K562 (cell line): ENCODE measurements around the gene RUVBL2. TPM values are rescaled to one million over a fixed set of nuclear protein-coding genes. Genes with fewer than 3 reads are reported as not detected.

ENCODE experiments used
- BMI1 ChIP-seq: fragments of 150-350 bp; IDR thresholded peaks from 2 replicates; pipeline ENCODE4 v1.6.1; 2014; ENCODE audit warnings: low read length
- CC2D1A ChIP-seq: fragments of 450-650 bp; IDR thresholded peaks from 2 replicates; pipeline ENCODE4 v1.6.1; 2017; ENCODE audit warnings: mild to moderate bottlenecking
- CSDE1 ChIP-seq, 2 experiments: fragments of 450-650 bp; IDR thresholded peaks; 2 replicates each; pipeline ENCODE4 v1.6.1; 2016; ENCODE audit warnings: mild to moderate bottlenecking in 1 of 2
- GATAD2B ChIP-seq: fragments of 450-650 bp; IDR thresholded peaks from 2 replicates; pipeline ENCODE4 v1.6.1; 2017; ENCODE audit warnings: mild to moderate bottlenecking, borderline replicate concordance
- MCM3 ChIP-seq: fragments of 450-650 bp; IDR thresholded peaks from 2 replicates; pipeline ENCODE4 v1.6.1; 2016
- SP1 ChIP-seq: sonication (generic); formaldehyde crosslinking; IDR thresholded peaks from 2 replicates; pipeline ENCODE4 v1.8.1; 2022; ENCODE audit warnings: mild to moderate bottlenecking, missing genetic modification reagents
- TCF7L2 ChIP-seq: fragments of 150-350 bp; IDR thresholded peaks from 2 replicates; pipeline ENCODE4 v1.6.1; 2016; ENCODE audit warnings: low read depth, mild to moderate bottlenecking, low read length, moderate library complexity
- TEAD4 ChIP-seq, 2 experiments: sonication (generic) in 1 of 2; formaldehyde crosslinking in 1 of 2; IDR thresholded peaks; 2 replicates each; pipeline versions ENCODE4 v1.6.1 to v1.8.0; 2012 to 2022; ENCODE audit warnings: borderline replicate concordance in 1 of 2, inconsistent platforms in 1 of 2, low read length in 1 of 2, mild to moderate bottlenecking in 1 of 2, missing genetic modification reagents in 1 of 2
- XRCC5 ChIP-seq: fragments of 200-400 bp; formaldehyde crosslinking; IDR thresholded peaks from 2 replicates; pipeline ENCODE4 v1.6.1; 2017; ENCODE audit warnings: low read depth, mild to moderate bottlenecking, low read length
- ZNF134 ChIP-seq: fragments of 250-450 bp; sonication (Bioruptor Pico); conservative IDR thresholded peaks from 2 replicates; pipeline ENCODE4 v1.4.0; 2020
- ZNF184 ChIP-seq: sonication (generic); formaldehyde crosslinking; IDR thresholded peaks from 2 replicates; pipeline ENCODE4 v1.5.0; 2020; ENCODE audit warnings: missing genetic modification reagents
- ZNF197 ChIP-seq: fragments of 200-800 bp; sonication (Bioruptor generic); IDR thresholded peaks from 2 replicates; pipeline ENCODE4 v1.6.1; 2016; ENCODE audit warnings: low read depth, missing genetic modification characterization, missing compliant biosample characterization
- ZNF717 ChIP-seq: fragments of 250-450 bp; sonication (Bioruptor Pico); IDR thresholded peaks from 2 replicates; pipeline ENCODE4 v1.5.0; 2021
- polyA plus RNA-seq, 8 experiments: library from polyadenylated mRNA; depleted of rRNA in 4 of 8; stranded (reverse) in 5 of 8; unstranded in 3 of 8; fragments of >200 nt; fragmentation: Nextera tagmentation in 2 of 8; fragmentation: Illumina TruSeq in 1 of 8; extraction: Ambion mirVana in 2 of 8; extraction: Trizol in 1 of 8; gene quantifications; 2 replicates each; pipeline versions ENCODE4 v1.2.1 to v1.2.3, GENCODE V29; 2011 to 2014; ENCODE audit warnings: inconsistent platforms in 1 of 8, missing spikeins in 1 of 8
- total RNA-seq, 7 experiments: library from RNA; depleted of rRNA in 6 of 7; stranded (reverse); fragments of >200 nt in 6 of 7; fragmentation: Illumina TruSeq in 2 of 7; extraction: Trizol in 2 of 7; gene quantifications; 2 replicates each; pipeline versions ENCODE4 v1.2.1 to v1.2.3, GENCODE V29; 2011 to 2021; ENCODE audit warnings: low replicate concordance in 1 of 7
- TF ChIP-seq, protein P1 (sequence below), 2 experiments: fragments of 450-650 bp in 1 of 2; sonication (generic) in 1 of 2; formaldehyde crosslinking; conservative IDR thresholded peaks; 2 replicates each; pipeline versions ENCODE4 v1.4.0 to v1.8.1; 2020 to 2022; ENCODE audit warnings: mild to moderate bottlenecking in 1 of 2, missing genetic modification reagents in 1 of 2
- TF ChIP-seq, protein P2 (sequence below): fragments of 450-650 bp; formaldehyde crosslinking; IDR thresholded peaks from 2 replicates; pipeline ENCODE4 v1.4.0; 2020; ENCODE audit warnings: mild to moderate bottlenecking, mixed read lengths
- TF ChIP-seq, protein P3 (sequence below): fragments of 200-800 bp; sonication (Bioruptor generic); IDR thresholded peaks from 2 replicates; pipeline ENCODE4 v1.6.1; 2017; ENCODE audit warnings: missing genetic modification characterization, missing compliant biosample characterization
- TF ChIP-seq, protein P4 (sequence below): fragments of 450-650 bp; IDR thresholded peaks from 2 replicates; pipeline ENCODE4 v1.6.1; 2017; ENCODE audit warnings: antibody characterized with exemption, mild to moderate bottlenecking

The RUVBL2 gene
- total and polyA plus RNA-seq, 9 of the 15 experiments (the other 6 are each of a cell fraction or from before 2014, with no cell fraction given), result 71.4 to 453 (median 237) TPM

DNA sequence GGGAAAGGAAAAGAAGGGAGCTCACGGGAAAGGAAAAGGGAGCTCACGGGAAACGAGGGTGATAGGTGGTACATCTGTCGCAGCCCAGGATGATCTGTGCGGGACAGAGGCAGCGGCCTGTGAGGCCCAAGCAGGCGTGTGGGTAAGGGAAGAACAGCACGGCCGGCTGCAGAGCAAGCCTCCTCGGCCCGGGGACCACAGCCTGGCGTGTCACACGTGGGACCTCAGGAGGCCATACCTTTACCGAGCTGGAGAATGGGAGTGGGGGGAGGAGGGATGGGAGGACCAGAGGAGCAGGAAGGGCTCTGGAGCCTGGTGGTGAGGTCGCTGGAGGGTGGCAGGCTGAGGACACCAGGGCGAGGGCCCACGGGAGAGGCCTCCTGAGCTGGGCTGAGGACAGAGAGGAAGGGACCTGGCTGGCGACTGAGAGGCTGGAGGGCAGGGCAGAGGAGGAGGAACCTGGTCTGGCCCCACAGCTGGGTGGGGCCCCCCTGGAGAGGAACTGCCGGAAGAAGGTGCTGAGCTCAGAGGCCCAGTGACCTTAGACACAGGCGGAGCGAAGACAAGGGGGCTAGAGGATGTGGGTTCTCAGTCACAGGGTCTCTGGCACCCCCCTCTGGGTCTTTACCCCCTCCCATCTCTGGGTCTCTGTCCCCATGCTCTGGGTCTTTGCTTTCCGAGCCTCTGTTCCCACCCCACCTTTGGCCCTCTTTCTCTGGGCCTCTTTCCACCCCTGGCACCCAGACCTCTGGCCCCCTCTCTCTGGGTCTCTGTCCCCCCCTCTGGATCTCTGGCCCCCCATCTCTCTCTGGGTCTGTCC lies 31.4 kb upstream of the RUVBL2 start (continued):
- TF ChIP-seq, protein P1, sequence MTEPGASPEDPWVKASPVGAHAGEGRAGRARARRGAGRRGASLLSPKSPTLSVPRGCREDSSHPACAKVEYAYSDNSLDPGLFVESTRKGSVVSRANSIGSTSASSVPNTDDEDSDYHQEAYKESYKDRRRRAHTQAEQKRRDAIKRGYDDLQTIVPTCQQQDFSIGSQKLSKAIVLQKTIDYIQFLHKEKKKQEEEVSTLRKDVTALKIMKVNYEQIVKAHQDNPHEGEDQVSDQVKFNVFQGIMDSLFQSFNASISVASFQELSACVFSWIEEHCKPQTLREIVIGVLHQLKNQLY (CRISPR knock-in tag; conservative IDR thresholded peaks at IDR 0.05), result 0 out of 4 replicates have a peak, but pooled peaks of 1 of the 2 experiments have one; percentile 70
- TF ChIP-seq, protein P2, sequence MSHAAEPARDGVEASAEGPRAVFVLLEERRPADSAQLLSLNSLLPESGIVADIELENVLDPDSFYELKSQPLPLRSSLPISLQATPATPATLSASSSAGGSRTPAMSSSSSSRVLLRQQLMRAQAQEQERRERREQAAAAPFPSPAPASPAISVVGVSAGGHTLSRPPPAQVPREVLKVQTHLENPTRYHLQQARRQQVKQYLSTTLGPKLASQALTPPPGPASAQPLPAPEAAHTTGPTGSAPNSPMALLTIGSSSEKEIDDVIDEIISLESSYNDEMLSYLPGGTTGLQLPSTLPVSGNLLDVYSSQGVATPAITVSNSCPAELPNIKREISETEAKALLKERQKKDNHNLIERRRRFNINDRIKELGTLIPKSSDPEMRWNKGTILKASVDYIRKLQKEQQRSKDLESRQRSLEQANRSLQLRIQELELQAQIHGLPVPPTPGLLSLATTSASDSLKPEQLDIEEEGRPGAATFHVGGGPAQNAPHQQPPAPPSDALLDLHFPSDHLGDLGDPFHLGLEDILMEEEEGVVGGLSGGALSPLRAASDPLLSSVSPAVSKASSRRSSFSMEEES (CRISPR knock-in tag), result no peak
- TF ChIP-seq TEAD4 (IDR thresholded peaks at IDR 0.05; ENCODE audit: low read length) (no peak), TEAD4 (CRISPR knock-in tag; IDR thresholded peaks at IDR 0.05; ENCODE audit: borderline replicate concordance) (no peak), ZNF184 (CRISPR knock-in tag) (no peak), GATAD2B (peak; percentile 61; the same call in 1 of the 2 replicates), CC2D1A (no peak), CSDE1 (IDR thresholded peaks at IDR 0.05) (no peak), ZNF134 (CRISPR knock-in tag) (0 out of 2 replicates have a peak, but pooled peaks have one; percentile 4), BMI1 (no peak), TCF7L2 (no peak), ZNF717 (CRISPR knock-in tag) (no peak), XRCC5 (no peak), SP1 (CRISPR knock-in tag) (peak; percentile 57; the same call in 1 of the 2 replicates), MCM3 (no peak), ZNF197 (CRISPR knock-in tag) (0 out of 2 replicates have a peak, but pooled peaks have one; percentile 63)
- TF ChIP-seq, protein P3, sequence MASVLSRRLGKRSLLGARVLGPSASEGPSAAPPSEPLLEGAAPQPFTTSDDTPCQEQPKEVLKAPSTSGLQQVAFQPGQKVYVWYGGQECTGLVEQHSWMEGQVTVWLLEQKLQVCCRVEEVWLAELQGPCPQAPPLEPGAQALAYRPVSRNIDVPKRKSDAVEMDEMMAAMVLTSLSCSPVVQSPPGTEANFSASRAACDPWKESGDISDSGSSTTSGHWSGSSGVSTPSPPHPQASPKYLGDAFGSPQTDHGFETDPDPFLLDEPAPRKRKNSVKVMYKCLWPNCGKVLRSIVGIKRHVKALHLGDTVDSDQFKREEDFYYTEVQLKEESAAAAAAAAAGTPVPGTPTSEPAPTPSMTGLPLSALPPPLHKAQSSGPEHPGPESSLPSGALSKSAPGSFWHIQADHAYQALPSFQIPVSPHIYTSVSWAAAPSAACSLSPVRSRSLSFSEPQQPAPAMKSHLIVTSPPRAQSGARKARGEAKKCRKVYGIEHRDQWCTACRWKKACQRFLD (CRISPR knock-in tag), result peak; percentile 49; the same call in 1 of the 2 replicates
- TF ChIP-seq, protein P4, sequence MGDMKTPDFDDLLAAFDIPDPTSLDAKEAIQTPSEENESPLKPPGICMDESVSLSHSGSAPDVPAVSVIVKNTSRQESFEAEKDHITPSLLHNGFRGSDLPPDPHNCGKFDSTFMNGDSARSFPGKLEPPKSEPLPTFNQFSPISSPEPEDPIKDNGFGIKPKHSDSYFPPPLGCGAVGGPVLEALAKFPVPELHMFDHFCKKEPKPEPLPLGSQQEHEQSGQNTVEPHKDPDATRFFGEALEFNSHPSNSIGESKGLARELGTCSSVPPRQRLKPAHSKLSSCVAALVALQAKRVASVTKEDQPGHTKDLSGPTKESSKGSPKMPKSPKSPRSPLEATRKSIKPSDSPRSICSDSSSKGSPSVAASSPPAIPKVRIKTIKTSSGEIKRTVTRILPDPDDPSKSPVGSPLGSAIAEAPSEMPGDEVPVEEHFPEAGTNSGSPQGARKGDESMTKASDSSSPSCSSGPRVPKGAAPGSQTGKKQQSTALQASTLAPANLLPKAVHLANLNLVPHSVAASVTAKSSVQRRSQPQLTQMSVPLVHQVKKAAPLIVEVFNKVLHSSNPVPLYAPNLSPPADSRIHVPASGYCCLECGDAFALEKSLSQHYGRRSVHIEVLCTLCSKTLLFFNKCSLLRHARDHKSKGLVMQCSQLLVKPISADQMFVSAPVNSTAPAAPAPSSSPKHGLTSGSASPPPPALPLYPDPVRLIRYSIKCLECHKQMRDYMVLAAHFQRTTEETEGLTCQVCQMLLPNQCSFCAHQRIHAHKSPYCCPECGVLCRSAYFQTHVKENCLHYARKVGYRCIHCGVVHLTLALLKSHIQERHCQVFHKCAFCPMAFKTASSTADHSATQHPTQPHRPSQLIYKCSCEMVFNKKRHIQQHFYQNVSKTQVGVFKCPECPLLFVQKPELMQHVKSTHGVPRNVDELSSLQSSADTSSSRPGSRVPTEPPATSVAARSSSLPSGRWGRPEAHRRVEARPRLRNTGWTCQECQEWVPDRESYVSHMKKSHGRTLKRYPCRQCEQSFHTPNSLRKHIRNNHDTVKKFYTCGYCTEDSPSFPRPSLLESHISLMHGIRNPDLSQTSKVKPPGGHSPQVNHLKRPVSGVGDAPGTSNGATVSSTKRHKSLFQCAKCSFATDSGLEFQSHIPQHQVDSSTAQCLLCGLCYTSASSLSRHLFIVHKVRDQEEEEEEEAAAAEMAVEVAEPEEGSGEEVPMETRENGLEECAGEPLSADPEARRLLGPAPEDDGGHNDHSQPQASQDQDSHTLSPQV, result peak; percentile 95
